Activated T-cell treated with anti-CD3 and anti-CD28 coated beads for 48 hours (primary cell): ENCODE results near the gene HAGHL.
"Not testable (repeated sequence)": the region's sequence is repeated elsewhere in the genome, so short reads cannot be mapped to it uniquely, and the experiment has no call there.

ENCODE experiments used
- DNase-seq: peaks from one replicate; pipeline ENCODE4 v3.0.0-alpha.2; 2020; ENCODE audit warnings: low read depth

Gene HAGHL

GRCh38 chr16:772959-773358 is 46.1 kb downstream of the HAGHL start:
- no peak for DNase-seq

DNA sequence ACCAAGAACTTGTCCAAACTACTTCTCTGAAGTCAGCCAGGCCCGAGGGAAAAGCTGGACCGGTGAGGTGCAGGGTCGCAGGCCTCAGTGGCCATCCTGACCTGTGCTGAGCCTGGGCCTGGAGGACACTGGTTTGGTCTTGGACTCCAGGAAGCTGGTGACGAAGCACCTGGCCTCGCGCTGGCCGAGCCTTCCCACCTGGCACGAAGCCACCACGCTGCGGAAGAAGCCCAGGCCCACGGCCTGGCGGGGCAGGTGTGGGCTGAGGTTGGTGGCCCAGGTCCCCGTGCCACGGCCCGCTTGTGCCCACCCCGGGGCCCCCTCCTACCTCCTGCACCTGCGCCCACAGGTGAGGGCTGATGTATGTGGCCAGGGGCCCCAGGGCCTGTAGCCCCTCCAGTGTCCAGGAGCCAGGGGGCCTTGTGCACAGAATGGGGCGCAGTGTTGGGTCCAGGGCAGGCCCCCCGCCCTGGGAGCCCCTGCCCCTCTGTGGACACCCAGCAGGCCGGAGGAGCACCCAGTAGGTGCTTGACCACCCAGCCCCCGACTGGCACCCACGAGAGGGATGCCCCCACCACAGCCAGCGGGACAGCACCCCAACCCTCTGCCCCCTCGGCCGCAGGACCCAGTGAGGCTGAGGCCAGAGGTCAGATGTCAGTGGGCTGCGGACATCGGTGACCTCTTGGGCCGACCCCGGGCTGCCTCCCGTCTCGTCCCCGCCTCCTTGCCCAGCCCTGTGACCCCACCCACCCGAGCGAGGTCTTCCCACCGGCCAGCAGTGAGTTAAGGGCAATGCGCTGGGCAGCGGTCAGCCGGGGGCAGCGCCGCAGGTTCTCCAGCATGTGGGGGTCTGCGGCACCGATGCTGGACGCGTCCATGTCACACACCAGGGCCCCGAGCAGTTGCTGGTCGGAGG is 47.4 kb downstream of the HAGHL start:
- DNase-seq = no peak

DNA sequence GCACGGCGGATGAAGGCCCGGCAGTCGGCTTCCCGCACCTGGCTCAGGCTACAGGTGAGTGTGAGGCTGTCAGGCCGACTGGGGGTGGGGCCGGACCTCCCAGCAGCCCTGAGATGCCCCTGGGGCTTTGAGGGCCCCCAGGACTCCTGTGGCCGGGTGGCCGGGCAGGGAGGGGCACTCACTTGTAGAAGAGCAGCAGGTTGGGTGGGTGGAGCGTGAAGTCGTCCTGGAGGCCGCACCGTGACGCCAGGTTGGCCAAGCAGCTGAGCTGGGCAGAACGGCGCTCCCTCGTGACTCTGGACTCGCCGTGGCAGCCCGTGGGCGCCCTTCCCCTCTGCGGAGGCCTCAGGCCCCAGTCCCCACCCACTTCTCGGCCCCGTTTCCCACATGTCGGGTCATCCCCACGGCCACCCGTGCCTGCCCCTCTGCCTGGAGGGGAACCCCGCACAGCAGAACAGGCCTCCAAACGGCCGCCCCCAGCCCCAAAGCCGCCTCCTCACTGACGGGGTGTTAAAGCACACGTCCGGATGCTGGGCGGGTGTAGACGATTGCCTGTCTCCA is 48.4 kb downstream of the HAGHL start:
- DNase-seq = no peak

DNA sequence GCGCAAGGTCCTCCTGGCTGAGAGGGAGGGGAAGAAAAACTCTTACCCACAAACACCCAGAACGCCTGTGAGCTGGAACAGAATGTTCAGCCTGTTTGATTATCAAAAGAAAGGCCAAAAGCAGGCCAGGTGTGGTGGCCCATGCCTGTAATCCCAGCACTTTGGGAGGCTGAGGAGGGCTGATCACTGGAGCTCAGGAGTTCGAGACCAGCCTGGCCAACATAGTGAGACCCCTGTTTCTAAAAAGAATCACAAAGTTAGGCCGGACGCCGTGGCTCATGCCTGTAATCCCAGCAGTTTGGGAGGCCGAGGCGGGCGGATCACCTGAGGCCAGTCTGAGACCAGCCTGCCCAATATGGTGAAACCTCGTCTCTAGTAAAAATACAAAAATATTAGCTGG is 49.4 kb downstream of the HAGHL start:
- not testable (repeated sequence) for DNase-seq

DNA sequence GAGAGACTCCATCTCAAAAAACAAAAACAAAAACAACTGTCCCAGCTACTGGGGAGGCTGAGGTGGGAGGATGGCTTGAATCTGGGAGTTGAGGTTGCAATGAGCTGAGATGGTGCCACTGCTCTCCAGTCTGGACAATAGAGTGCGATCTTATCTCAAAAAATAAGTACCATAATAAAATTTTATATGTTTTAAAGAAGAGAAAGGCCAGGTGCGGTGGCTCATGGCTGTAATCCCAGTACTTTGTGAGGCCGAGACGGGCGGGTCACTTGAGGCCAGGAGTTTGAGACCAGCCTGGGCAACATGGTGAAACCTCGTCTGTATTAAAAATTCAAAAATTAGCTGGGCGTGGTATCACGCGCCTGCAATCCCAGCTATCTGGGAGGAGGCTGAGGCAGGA is 49.9 kb downstream of the HAGHL start:
- no peak for DNase-seq

- DNase-seq = no peak
These were observed 50.9 kb downstream of the HAGHL start for GRCh38 chr16:777826-778225.

DNA sequence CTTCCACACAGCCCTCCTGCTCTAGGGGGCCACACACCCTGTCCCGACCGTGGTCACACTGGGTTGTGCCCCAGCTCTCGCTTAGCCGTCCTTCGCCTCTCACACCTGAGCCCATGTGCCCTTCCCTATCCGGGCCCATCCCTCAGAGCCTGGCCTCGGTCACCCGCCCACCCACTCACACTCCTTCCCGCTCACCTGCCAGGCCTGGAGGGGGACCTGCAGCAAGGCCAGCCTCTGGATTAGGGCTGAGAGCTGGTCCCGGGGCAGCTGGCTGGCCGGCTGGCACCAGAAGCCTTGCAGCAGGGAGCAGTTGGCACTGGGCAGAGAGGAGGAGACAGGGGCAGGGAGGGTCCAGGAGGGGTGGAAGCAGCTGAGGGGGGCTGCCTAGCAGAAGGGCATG is 51.5 kb downstream of the HAGHL start:
- no peak for DNase-seq

- no peak for DNase-seq
These were observed 52.1 kb downstream of the HAGHL start for GRCh38 chr16:778909-779527.
